ENCODE measurements around the gene GSG1L.

GSG1L gene

DNA sequence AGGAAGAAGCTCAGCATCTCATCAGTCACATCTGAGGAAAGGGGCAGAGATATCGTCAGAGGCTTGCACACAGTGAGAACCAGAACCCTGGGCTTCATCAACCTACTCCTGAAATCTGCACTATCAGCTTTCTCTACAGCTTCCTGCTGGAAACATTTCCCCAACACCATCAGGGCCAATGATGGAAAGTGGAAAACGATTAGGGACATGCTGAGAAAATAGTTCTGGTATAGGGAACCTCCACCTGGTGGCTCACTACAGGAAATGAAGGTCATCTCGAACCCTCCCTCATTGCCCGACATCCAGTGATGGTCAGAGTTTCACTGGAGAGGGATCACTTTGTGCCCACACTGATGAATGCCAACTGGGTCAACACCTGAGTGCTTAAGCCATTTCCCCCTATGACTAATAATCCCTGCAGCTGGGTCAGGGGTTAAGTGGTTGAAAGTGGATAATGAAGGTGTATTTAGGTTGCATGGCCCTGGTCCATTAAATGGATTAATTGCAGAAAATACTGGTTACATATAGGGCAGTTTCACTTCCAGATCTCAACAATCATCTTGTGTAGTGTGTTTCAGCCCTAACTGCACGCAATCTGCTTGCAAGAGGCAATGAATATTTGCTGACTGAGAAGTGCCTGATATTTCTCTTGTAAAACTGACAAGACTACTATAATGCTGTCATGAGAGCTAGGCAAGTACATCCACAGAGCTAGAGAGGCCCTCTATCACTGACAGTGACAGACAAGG is 43.1 kb upstream of the GSG1L start:
- TF ChIP-seq, protein P1, sequence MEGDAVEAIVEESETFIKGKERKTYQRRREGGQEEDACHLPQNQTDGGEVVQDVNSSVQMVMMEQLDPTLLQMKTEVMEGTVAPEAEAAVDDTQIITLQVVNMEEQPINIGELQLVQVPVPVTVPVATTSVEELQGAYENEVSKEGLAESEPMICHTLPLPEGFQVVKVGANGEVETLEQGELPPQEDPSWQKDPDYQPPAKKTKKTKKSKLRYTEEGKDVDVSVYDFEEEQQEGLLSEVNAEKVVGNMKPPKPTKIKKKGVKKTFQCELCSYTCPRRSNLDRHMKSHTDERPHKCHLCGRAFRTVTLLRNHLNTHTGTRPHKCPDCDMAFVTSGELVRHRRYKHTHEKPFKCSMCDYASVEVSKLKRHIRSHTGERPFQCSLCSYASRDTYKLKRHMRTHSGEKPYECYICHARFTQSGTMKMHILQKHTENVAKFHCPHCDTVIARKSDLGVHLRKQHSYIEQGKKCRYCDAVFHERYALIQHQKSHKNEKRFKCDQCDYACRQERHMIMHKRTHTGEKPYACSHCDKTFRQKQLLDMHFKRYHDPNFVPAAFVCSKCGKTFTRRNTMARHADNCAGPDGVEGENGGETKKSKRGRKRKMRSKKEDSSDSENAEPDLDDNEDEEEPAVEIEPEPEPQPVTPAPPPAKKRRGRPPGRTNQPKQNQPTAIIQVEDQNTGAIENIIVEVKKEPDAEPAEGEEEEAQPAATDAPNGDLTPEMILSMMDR (conservative IDR thresholded peaks at IDR 0.05), result no peak
- no peak for TF ChIP-seq ZFX (IDR thresholded peaks at IDR 0.05)
- H3K27ac ChIP-seq, result no peak overlapping the region

- TF ChIP-seq ZFX (IDR thresholded peaks at IDR 0.05), result no peak
- TF ChIP-seq, protein P1 (conservative IDR thresholded peaks at IDR 0.05), result no peak
- H3K27ac ChIP-seq, result no peak overlapping the region
Observed at GRCh38 chr16:28105954-28106353, 42.4 kb upstream of the GSG1L start.

- TF ChIP-seq, protein P1 (conservative IDR thresholded peaks at IDR 0.05), result no peak
- no peak for TF ChIP-seq ZFX (IDR thresholded peaks at IDR 0.05)
- no peak overlapping the region for H3K27ac ChIP-seq
Observed at GRCh38 chr16:28105297-28105696, 41.8 kb upstream of the GSG1L start.

GRCh38 chr16:28104404-28104803 is 40.9 kb upstream of the GSG1L start:
- no peak overlapping the region for H3K27ac ChIP-seq
- TF ChIP-seq, protein P1 (conservative IDR thresholded peaks at IDR 0.05), result no peak
- TF ChIP-seq ZFX (IDR thresholded peaks at IDR 0.05), result no peak

GRCh38 chr16:28103516-28104170 is 40.1 kb upstream of the GSG1L start:
- TF ChIP-seq, protein P1 (conservative IDR thresholded peaks at IDR 0.05), result no peak
- no peak for TF ChIP-seq ZFX (IDR thresholded peaks at IDR 0.05)

DNA sequence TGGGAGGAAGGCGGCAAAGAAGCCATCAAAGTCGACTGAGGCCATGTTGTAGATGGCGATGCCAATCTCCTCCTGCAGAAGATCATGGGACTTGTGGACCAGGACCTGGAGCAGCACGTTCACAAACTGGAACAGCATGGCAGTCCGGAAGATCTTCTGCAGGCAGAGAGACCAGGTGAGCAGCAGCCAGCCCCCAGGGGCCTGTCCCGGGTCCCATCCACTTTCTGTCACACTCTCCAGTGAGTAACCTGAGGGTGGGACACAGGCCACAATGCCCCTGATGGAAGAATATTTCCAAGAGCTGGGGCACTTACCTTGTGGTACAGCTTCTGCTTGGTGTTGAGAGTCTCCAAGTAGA is 38.0 kb upstream of the GSG1L start:
- H3K27ac ChIP-seq, result no peak overlapping the region
- TF ChIP-seq, protein P1 (conservative IDR thresholded peaks at IDR 0.05), result no peak
- TF ChIP-seq ZFX (IDR thresholded peaks at IDR 0.05), result no peak

More at GRCh38 chr16:28103516-28104170, 40.1 kb upstream of the GSG1L start:
- H3K27ac ChIP-seq, result no peak overlapping the region

DNA sequence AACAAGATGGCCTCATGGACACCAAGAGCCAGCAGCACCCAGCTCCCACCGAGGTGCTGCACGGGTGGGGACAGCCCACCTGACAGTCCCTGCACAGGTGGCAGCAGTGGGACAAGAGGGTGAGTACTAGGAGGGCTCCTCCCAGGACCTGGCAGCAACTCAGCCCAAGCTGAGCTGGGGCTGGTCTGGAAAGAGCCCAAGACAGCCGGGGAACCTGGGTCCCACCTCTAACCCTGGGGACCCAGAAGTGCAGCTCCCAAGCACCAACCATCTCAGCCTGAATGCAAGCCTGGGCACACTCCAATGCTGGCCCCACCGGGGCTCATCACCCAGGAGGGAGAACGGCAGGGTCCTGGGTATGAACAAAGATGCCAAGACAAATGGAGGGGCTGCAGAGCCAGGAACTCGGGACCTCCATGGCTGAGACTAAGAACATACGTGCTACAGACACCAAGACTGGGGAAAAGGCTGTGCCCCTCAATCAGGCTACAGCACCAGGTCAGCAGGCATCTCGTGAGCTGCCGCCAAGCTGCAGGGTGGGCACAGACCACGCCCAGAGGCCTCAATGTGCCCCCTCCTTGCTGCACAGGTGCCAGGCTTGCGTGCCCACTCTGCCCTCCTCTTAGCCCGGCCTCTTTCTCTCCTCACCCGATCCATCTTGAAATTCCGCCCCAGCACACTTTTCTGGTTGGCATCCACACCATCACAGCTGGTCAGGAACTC is 37.5 kb upstream of the GSG1L start:
- H3K27ac ChIP-seq, result no peak overlapping the region
- TF ChIP-seq ZFX (IDR thresholded peaks at IDR 0.05), result no peak
- TF ChIP-seq, protein P1 (conservative IDR thresholded peaks at IDR 0.05), result no peak

All from C4-2B (cell line).